ENCODE results near the gene ASTL.

- TF ChIP-seq CTCF (IDR thresholded peaks at IDR 0.05; ENCODE audit: insufficient read depth, low read length) (no peak), POLR2AphosphoS5 (IDR thresholded peaks at IDR 0.05; ENCODE audit: low read depth) (no peak), GABPA (IDR thresholded peaks at IDR 0.05; ENCODE audit: low read depth) (no peak)
- TF ChIP-seq, protein P1, sequence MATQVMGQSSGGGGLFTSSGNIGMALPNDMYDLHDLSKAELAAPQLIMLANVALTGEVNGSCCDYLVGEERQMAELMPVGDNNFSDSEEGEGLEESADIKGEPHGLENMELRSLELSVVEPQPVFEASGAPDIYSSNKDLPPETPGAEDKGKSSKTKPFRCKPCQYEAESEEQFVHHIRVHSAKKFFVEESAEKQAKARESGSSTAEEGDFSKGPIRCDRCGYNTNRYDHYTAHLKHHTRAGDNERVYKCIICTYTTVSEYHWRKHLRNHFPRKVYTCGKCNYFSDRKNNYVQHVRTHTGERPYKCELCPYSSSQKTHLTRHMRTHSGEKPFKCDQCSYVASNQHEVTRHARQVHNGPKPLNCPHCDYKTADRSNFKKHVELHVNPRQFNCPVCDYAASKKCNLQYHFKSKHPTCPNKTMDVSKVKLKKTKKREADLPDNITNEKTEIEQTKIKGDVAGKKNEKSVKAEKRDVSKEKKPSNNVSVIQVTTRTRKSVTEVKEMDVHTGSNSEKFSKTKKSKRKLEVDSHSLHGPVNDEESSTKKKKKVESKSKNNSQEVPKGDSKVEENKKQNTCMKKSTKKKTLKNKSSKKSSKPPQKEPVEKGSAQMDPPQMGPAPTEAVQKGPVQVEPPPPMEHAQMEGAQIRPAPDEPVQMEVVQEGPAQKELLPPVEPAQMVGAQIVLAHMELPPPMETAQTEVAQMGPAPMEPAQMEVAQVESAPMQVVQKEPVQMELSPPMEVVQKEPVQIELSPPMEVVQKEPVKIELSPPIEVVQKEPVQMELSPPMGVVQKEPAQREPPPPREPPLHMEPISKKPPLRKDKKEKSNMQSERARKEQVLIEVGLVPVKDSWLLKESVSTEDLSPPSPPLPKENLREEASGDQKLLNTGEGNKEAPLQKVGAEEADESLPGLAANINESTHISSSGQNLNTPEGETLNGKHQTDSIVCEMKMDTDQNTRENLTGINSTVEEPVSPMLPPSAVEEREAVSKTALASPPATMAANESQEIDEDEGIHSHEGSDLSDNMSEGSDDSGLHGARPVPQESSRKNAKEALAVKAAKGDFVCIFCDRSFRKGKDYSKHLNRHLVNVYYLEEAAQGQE (IDR thresholded peaks at IDR 0.05; ENCODE audit: insufficient replicate concordance, low read depth): no peak
Observed at GRCh38 chr2:96105152-96105915, 33.0 kb downstream of the ASTL start.

All from HL-60 (cell line).